Measurements from ENCODE around the gene CELF4.

- TF ChIP-seq CTCF (IDR thresholded peaks at IDR 0.05) (no peak), POLR2A (IDR thresholded peaks at IDR 0.05) (no peak)
Observed at GRCh38 chr18:37309059-37309458, 256.5 kb downstream of the CELF4 start.
